ENCODE results near the gene SNAPC2. TPM values are rescaled to one million over a fixed set of nuclear protein-coding genes. Genes with fewer than 3 reads are reported as not detected.

The SNAPC2 gene
- total RNA-seq, 4 donors from 2014 or later = 9.3 to 14.0 (median 11.5) TPM

- Histone ChIP-seq H3K36me3 (peaks cover 11% of the 10 kb centered on the region in 2 donors), H3K27me3 (peaks cover 4% of the 10 kb centered on the region), H3K27ac (no peak overlapping the region), H3K4me3 (replicated peaks in 1 of 3) (no peak overlapping the region), H3K4me1 (peaks cover 17 to 50% of the 10 kb centered on the region in 2 donors), H3K9me3 (no peaks in the 10 kb centered on the region)
- intact Hi-C loops (cut with DNase I) = no loop called here
- no peak for DNase-seq
- TF ChIP-seq CTCF (IDR thresholded peaks at IDR 0.05) (no peak), POLR2A (IDR thresholded peaks at IDR 0.05) (no peak)
- WGBS, 2 donors = 90 to 94% methylated on average over 5 to 7 of the region's 8 CpGs
Observed at GRCh38 chr19:7922836-7923195, 2.7 kb downstream of the SNAPC2 start.

GRCh38 chr19:7923295-7924191 lies 3.4 kb downstream of the SNAPC2 start:
- H3K27me3 ChIP-seq = peaks cover 3% of the 10 kb centered on the region
- H3K4me3 ChIP-seq (replicated peaks in 1 of 3) = no peak overlapping the region
- H3K9me3 ChIP-seq = no peaks in the 10 kb centered on the region
- DNase-seq = no peak
- peaks cover 17 to 54% of the 10 kb centered on the region in 2 donors for H3K4me1 ChIP-seq
- peaks cover 11% of the 10 kb centered on the region in 2 donors for H3K36me3 ChIP-seq
- TF ChIP-seq CTCF (IDR thresholded peaks at IDR 0.05) = no peak
- no peak for TF ChIP-seq POLR2A (IDR thresholded peaks at IDR 0.05)
- intact Hi-C loops (cut with DNase I) = no loop called here
- no peak overlapping the region for H3K27ac ChIP-seq
- 85 to 88% methylated on average over 21 to 30 of the region's 31 CpGs for WGBS, 2 donors

- intact Hi-C loops (cut with DNase I) = no loop called here
Observed at GRCh38 chr19:7924241-7924640, 4.1 kb downstream of the SNAPC2 start.

GRCh38 chr19:7924651-7925170 lies 4.6 kb downstream of the SNAPC2 start:
- Histone ChIP-seq H3K27me3 (no peaks in the 10 kb centered on the region), H3K4me3 (replicated peaks in 1 of 3) (peak overlapping the region in 1 of 3 donors; percentile 50), H3K27ac (no peak overlapping the region), H3K36me3 (peaks cover 11% of the 10 kb centered on the region in 2 donors), H3K9me3 (no peaks in the 10 kb centered on the region), H3K4me1 (peaks cover 17 to 60% of the 10 kb centered on the region in 2 donors)
- WGBS, 2 donors = 41 to 60% methylated on average over 16 to 28 of the region's 34 CpGs
- intact Hi-C loops (cut with DNase I) = no loop called here
- DNase-seq = no peak
- TF ChIP-seq CTCF (IDR thresholded peaks at IDR 0.05) (no peak), POLR2A (IDR thresholded peaks at IDR 0.05) (no peak)

More at GRCh38 chr19:7924241-7924640, 4.1 kb downstream of the SNAPC2 start:
- Histone ChIP-seq H3K4me1 (peaks cover 17 to 60% of the 10 kb centered on the region in 2 donors), H3K4me3 (replicated peaks in 1 of 3) (no peak overlapping the region), H3K9me3 (no peaks in the 10 kb centered on the region), H3K27me3 (no peaks in the 10 kb centered on the region), H3K36me3 (peaks cover 11% of the 10 kb centered on the region in 2 donors), H3K27ac (no peak overlapping the region)
- no peak for TF ChIP-seq POLR2A (IDR thresholded peaks at IDR 0.05)
- TF ChIP-seq CTCF (IDR thresholded peaks at IDR 0.05) = no peak
- DNase-seq = no peak
- WGBS, 2 donors = 81 to 87% methylated on average over 9 to 12 of the region's 12 CpGs

Data from thyroid gland (tissue), 4 donors.